ENCODE results near the gene ICAM4. TPM values are rescaled to one million over a fixed set of nuclear protein-coding genes. Genes with fewer than 3 reads are reported as not detected.

ICAM4 gene
- total RNA-seq, 2 experiments from 2014 or later: 0.38 TPM; not detected in 1

- H3K79me2 ChIP-seq (ENCODE audit: insufficient read depth, low read depth, low read length): no peaks in the 10 kb centered on the region
- H2AFZ ChIP-seq (ENCODE audit: low read length): no peak overlapping the region; the same call in 1 of the 2 replicates
- peak; percentile 42 for DNase-seq (ENCODE audit: low spot score)
- H3K9me3 ChIP-seq (ENCODE audit: low read length): no peaks in the 10 kb centered on the region
- no peaks in the 10 kb centered on the region for H3K9me2 ChIP-seq (ENCODE audit: insufficient read depth, low read length)
- no peak overlapping the region for H3K27ac ChIP-seq (ENCODE audit: low read depth, low read length, poor library complexity, severe bottlenecking)
- H3K4me1 ChIP-seq (ENCODE audit: insufficient read depth, low read length, poor library complexity, severe bottlenecking): peaks cover 72% of the 10 kb centered on the region
- CTCF ChIA-PET (ENCODE audit: unreplicated experiment): interaction anchor here (0.6 kb wide), 1 partner anchor 138 kb away, joined by 3 read pairs; no protein-coding TSS in a partner anchor
- peaks cover 1% of the 10 kb centered on the region; the same call in 1 of the 2 replicates for H3K36me3 ChIP-seq (ENCODE audit: insufficient read depth, low read length)
- no peaks in the 10 kb centered on the region for H4K20me1 ChIP-seq (ENCODE audit: insufficient read depth, low read length)
- peak overlapping the region; percentile 83 for H3K4me2 ChIP-seq (ENCODE audit: low read length)
- POLR2A ChIA-PET: interaction anchor here (1.5 kb wide), 1 partner anchor 20 kb away, joined by 5 read pairs; the partner anchor contains the start of gene ICAM1
- peak overlapping the region; percentile 68 for H3K4me3 ChIP-seq (ENCODE audit: low read depth, low read length, poor library complexity, severe bottlenecking)
- TF ChIP-seq CTCF (conservative IDR thresholded peaks at IDR 0.05; ENCODE audit: low read length): no peak
- TF ChIP-seq EZH2phosphoT487 (IDR thresholded peaks at IDR 0.05; ENCODE audit: borderline replicate concordance, low read depth, low read length): no peak
- intact Hi-C loops (cut with micrococcal nuclease; ENCODE audit: unreplicated experiment): no loop called here
- no TSS peak for BruUV-seq (replicated peaks)
These were observed 4.3 kb downstream of the ICAM4 start for GRCh38 chr19:10290876-10291553.

- DNase-seq (ENCODE audit: low spot score): peak; percentile 27
- Histone ChIP-seq H3K36me3 (ENCODE audit: insufficient read depth, low read length) (no peaks in the 10 kb centered on the region), H4K20me1 (ENCODE audit: insufficient read depth, low read length) (no peaks in the 10 kb centered on the region), H3K4me2 (ENCODE audit: low read length) (peak overlapping the region; percentile 83), H3K79me2 (ENCODE audit: insufficient read depth, low read depth, low read length) (no peaks in the 10 kb centered on the region), H3K4me1 (ENCODE audit: insufficient read depth, low read length, poor library complexity, severe bottlenecking) (peaks cover 65% of the 10 kb centered on the region), H3K27ac (ENCODE audit: low read depth, low read length, poor library complexity, severe bottlenecking) (no peak overlapping the region), H3K9me2 (ENCODE audit: insufficient read depth, low read length) (no peaks in the 10 kb centered on the region), H2AFZ (ENCODE audit: low read length) (peak overlapping the region; percentile 21; the same call in 1 of the 2 replicates), H3K9me3 (ENCODE audit: low read length) (no peaks in the 10 kb centered on the region), H3K4me3 (ENCODE audit: low read depth, low read length, poor library complexity, severe bottlenecking) (peak overlapping the region; percentile 68)
- no peak for TF ChIP-seq CTCF (conservative IDR thresholded peaks at IDR 0.05; ENCODE audit: low read length)
- peak; percentile 76; the same call in 1 of the 2 replicates for TF ChIP-seq EZH2phosphoT487 (IDR thresholded peaks at IDR 0.05; ENCODE audit: borderline replicate concordance, low read depth, low read length)
- POLR2A ChIA-PET: interaction anchor here (1.5 kb wide), 1 partner anchor 21 kb away, joined by 5 read pairs; the partner anchor contains the start of gene ICAM1
- CTCF ChIA-PET (ENCODE audit: unreplicated experiment): interaction anchor here (0.6 kb wide), 1 partner anchor 137 kb away, joined by 3 read pairs; no protein-coding TSS in a partner anchor
- intact Hi-C loops (cut with micrococcal nuclease; ENCODE audit: unreplicated experiment): no loop called here
- BruUV-seq (replicated peaks): no TSS peak
These were observed 4.9 kb downstream of the ICAM4 start for GRCh38 chr19:10291554-10292205.

Data from OCI-LY7 (cell line).